ENCODE results near the gene ITGAE. TPM values are rescaled to one million over a fixed set of nuclear protein-coding genes. Genes with fewer than 3 reads are reported as not detected.

ITGAE gene
- total and polyA plus RNA-seq, 2 experiments from 2014 or later = 11.7 to 44.9 TPM

DNA sequence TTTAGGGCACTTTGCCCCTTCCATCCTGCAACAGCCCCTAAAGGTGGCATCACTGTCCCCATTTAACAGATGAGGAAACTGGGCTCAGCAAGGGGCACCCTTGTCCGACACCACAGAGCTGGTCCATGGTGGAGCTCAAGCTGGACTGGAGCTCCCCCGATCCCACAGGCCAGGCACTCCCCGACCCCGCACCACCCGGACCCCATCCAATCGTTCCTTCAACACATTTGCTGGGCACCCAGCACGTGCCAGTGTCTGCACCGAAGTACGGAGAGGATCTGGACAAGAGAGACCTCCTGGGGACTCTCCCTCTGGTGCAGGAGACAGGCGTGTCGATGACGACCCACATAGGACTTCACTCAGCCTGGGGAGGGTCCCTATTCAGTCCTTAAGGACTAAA lies 119.0 kb downstream of the ITGAE start:
- ATAC-seq (no peak), DNase-seq (ENCODE audit: low spot score) (no peak)
- no peaks in the 10 kb centered on the region for H4K20me1 ChIP-seq (replicated peaks; ENCODE audit: insufficient read depth)
- no peaks in the 10 kb centered on the region for H3F3A ChIP-seq (replicated peaks; ENCODE audit: low read depth)
- no peak overlapping the region for H3K4me2 ChIP-seq
- H3K27me3 ChIP-seq (ENCODE audit: insufficient read depth) = no peaks in the 10 kb centered on the region
- no peaks in the 10 kb centered on the region for H3K36me3 ChIP-seq (ENCODE audit: insufficient read depth)
- H3K4me1 Mint-ChIP-seq = peaks cover 5% of the 10 kb centered on the region; the same call in 2 of the 3 replicates
- no peaks in the 10 kb centered on the region for H3K4me1 ChIP-seq (ENCODE audit: insufficient read depth)
- TF ChIP-seq ZNF331 (CRISPR knock-in tag; IDR thresholded peaks at IDR 0.05; ENCODE audit: low read depth) (no peak), NANOG (IDR thresholded peaks at IDR 0.05; ENCODE audit: borderline replicate concordance) (no peak), CREB1 (CRISPR knock-in tag; IDR thresholded peaks at IDR 0.05; ENCODE audit: low read depth) (no peak), POLR2AphosphoS5 (IDR thresholded peaks at IDR 0.05; ENCODE audit: low read depth) (no peak), EZH2phosphoT487 (IDR thresholded peaks at IDR 0.05; ENCODE audit: unreplicated experiment) (no peak), ZNF114 (CRISPR knock-in tag; IDR thresholded peaks at IDR 0.05) (no peak), EZH2 (IDR thresholded peaks at IDR 0.05; ENCODE audit: low read depth, unreplicated experiment) (no peak), REST (IDR thresholded peaks at IDR 0.05; ENCODE audit: unreplicated experiment) (no peak), STAT1 (IDR thresholded peaks at IDR 0.05; ENCODE audit: unreplicated experiment) (no peak), JUNB (IDR thresholded peaks at IDR 0.05; ENCODE audit: unreplicated experiment) (no peak)
- TF ChIP-seq, protein P1, sequence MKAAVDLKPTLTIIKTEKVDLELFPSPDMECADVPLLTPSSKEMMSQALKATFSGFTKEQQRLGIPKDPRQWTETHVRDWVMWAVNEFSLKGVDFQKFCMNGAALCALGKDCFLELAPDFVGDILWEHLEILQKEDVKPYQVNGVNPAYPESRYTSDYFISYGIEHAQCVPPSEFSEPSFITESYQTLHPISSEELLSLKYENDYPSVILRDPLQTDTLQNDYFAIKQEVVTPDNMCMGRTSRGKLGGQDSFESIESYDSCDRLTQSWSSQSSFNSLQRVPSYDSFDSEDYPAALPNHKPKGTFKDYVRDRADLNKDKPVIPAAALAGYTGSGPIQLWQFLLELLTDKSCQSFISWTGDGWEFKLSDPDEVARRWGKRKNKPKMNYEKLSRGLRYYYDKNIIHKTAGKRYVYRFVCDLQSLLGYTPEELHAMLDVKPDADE (IDR thresholded peaks at IDR 0.05) = no peak
- TF ChIP-seq, protein P2, sequence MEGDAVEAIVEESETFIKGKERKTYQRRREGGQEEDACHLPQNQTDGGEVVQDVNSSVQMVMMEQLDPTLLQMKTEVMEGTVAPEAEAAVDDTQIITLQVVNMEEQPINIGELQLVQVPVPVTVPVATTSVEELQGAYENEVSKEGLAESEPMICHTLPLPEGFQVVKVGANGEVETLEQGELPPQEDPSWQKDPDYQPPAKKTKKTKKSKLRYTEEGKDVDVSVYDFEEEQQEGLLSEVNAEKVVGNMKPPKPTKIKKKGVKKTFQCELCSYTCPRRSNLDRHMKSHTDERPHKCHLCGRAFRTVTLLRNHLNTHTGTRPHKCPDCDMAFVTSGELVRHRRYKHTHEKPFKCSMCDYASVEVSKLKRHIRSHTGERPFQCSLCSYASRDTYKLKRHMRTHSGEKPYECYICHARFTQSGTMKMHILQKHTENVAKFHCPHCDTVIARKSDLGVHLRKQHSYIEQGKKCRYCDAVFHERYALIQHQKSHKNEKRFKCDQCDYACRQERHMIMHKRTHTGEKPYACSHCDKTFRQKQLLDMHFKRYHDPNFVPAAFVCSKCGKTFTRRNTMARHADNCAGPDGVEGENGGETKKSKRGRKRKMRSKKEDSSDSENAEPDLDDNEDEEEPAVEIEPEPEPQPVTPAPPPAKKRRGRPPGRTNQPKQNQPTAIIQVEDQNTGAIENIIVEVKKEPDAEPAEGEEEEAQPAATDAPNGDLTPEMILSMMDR (conservative IDR thresholded peaks at IDR 0.05; ENCODE audit: low read depth in 2 of 2) = no peak
- TF ChIP-seq, protein P3, sequence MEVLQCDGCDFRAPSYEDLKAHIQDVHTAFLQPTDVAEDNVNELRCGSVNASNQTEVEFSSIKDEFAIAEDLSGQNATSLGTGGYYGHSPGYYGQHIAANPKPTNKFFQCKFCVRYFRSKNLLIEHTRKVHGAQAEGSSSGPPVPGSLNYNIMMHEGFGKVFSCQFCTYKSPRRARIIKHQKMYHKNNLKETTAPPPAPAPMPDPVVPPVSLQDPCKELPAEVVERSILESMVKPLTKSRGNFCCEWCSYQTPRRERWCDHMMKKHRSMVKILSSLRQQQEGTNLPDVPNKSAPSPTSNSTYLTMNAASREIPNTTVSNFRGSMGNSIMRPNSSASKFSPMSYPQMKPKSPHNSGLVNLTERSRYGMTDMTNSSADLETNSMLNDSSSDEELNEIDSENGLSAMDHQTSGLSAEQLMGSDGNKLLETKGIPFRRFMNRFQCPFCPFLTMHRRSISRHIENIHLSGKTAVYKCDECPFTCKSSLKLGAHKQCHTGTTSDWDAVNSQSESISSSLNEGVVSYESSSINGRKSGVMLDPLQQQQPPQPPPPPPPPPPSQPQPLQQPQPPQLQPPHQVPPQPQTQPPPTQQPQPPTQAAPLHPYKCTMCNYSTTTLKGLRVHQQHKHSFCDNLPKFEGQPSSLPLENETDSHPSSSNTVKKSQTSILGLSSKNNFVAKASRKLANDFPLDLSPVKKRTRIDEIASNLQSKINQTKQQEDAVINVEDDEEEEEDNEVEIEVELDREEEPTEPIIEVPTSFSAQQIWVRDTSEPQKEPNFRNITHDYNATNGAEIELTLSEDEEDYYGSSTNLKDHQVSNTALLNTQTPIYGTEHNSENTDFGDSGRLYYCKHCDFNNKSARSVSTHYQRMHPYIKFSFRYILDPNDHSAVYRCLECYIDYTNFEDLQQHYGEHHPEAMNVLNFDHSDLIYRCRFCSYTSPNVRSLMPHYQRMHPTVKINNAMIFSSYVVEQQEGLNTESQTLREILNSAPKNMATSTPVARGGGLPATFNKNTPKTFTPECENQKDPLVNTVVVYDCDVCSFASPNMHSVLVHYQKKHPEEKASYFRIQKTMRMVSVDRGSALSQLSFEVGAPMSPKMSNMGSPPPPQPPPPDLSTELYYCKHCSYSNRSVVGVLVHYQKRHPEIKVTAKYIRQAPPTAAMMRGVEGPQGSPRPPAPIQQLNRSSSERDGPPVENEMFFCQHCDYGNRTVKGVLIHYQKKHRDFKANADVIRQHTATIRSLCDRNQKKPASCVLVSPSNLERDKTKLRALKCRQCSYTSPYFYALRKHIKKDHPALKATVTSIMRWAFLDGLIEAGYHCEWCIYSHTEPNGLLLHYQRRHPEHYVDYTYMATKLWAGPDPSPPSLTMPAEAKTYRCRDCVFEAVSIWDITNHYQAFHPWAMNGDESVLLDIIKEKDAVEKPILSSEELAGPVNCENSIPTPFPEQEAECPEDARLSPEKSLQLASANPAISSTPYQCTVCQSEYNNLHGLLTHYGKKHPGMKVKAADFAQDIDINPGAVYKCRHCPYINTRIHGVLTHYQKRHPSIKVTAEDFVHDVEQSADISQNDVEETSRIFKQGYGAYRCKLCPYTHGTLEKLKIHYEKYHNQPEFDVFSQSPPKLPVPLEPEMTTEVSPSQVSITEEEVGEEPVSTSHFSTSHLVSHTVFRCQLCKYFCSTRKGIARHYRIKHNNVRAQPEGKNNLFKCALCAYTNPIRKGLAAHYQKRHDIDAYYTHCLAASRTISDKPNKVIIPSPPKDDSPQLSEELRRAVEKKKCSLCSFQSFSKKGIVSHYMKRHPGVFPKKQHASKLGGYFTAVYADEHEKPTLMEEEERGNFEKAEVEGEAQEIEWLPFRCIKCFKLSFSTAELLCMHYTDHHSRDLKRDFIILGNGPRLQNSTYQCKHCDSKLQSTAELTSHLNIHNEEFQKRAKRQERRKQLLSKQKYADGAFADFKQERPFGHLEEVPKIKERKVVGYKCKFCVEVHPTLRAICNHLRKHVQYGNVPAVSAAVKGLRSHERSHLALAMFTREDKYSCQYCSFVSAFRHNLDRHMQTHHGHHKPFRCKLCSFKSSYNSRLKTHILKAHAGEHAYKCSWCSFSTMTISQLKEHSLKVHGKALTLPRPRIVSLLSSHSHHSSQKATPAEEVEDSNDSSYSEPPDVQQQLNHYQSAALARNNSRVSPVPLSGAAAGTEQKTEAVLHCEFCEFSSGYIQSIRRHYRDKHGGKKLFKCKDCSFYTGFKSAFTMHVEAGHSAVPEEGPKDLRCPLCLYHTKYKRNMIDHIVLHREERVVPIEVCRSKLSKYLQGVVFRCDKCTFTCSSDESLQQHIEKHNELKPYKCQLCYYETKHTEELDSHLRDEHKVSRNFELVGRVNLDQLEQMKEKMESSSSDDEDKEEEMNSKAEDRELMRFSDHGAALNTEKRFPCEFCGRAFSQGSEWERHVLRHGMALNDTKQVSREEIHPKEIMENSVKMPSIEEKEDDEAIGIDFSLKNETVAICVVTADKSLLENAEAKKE (CRISPR knock-in tag; IDR thresholded peaks at IDR 0.05) = no peak
- no peaks in the 10 kb centered on the region for H3K36me3 Mint-ChIP-seq (ENCODE audit: low read depth)
- no peaks in the 10 kb centered on the region for H3K9me2 ChIP-seq (ENCODE audit: insufficient read depth)
- no peak overlapping the region for H3K4me3 ChIP-seq
- no peaks in the 10 kb centered on the region for H3K79me2 ChIP-seq (replicated peaks; ENCODE audit: insufficient read depth)
- H2AFZ ChIP-seq = no peak overlapping the region
- no peaks in the 10 kb centered on the region for H3K9me3 Mint-ChIP-seq
- no peak overlapping the region for H3K27ac ChIP-seq (ENCODE audit: low read depth)
- no peak overlapping the region; the same call in 2 of the 3 replicates for H3K4me3 Mint-ChIP-seq
- H3K27ac Mint-ChIP-seq = no peak overlapping the region
- H3K27me3 Mint-ChIP-seq (ENCODE audit: insufficient read depth, low read depth, poor library complexity) = peaks cover 2% of the 10 kb centered on the region

Data from GM23338 (cell line).